Measurements from ENCODE around the gene VMAC. TPM values are rescaled to one million over a fixed set of nuclear protein-coding genes. Genes with fewer than 3 reads are reported as not detected.
A peak's percentile ranks its signal among the peaks of the same experiment; 100 is the strongest.

Gene VMAC
- total and polyA plus RNA-seq, 2 of the 13 experiments (the other 11 are each of a cell fraction or from before 2014, with no cell fraction given), result 2.4 TPM

GRCh38 chr19:5870986-5871394 lies 33.7 kb upstream of the VMAC start (continued):
- TF ChIP-seq ZNF562 (CRISPR knock-in tag; IDR thresholded peaks at IDR 0.05; ENCODE audit: borderline replicate concordance), result no peak
- no peak for TF ChIP-seq SP2 (CRISPR knock-in tag; IDR thresholded peaks at IDR 0.05)
- no peak for TF ChIP-seq KIAA2018 (CRISPR knock-in tag; IDR thresholded peaks at IDR 0.05; ENCODE audit: borderline replicate concordance)
- no peak for TF ChIP-seq CREB3 (CRISPR knock-in tag; IDR thresholded peaks at IDR 0.05)
- no peak for TF ChIP-seq RARG (CRISPR knock-in tag; IDR thresholded peaks at IDR 0.05; ENCODE audit: low read depth)
- peak; percentile 96 for TF ChIP-seq ZNF629 (CRISPR knock-in tag; conservative IDR thresholded peaks at IDR 0.05)
- TF ChIP-seq ZNF451 (CRISPR knock-in tag; IDR thresholded peaks at IDR 0.05), result 0 out of 2 replicates have a peak, but pooled peaks have one; percentile 45
- no peak for TF ChIP-seq PBX3 (CRISPR knock-in tag; IDR thresholded peaks at IDR 0.05; ENCODE audit: borderline replicate concordance)
- peak; percentile 97 for TF ChIP-seq DPF2 (CRISPR knock-in tag; IDR thresholded peaks at IDR 0.05; ENCODE audit: borderline replicate concordance, low read depth)
- peak; percentile 78; the same call in 1 of the 2 replicates for TF ChIP-seq ZNF556 (CRISPR knock-in tag; IDR thresholded peaks at IDR 0.05; ENCODE audit: borderline replicate concordance)
- peak; percentile 54; the same call in 1 of the 2 replicates for TF ChIP-seq ZNF639 (CRISPR knock-in tag; conservative IDR thresholded peaks at IDR 0.05)
- TF ChIP-seq CREBL2 (CRISPR knock-in tag; IDR thresholded peaks at IDR 0.05; ENCODE audit: borderline replicate concordance), result no peak
- no peak for TF ChIP-seq PCBP2 (optimal IDR thresholded peaks at IDR 0.05; ENCODE audit: low read depth, low read length, poor library complexity, severe bottlenecking)
- TF ChIP-seq ZNF746 (CRISPR knock-in tag; IDR thresholded peaks at IDR 0.05), result peak; percentile 98
- peak; percentile 84 for TF ChIP-seq THAP11 (CRISPR knock-in tag; IDR thresholded peaks at IDR 0.05)
- peak; percentile 33; the same call in 1 of the 2 replicates for TF ChIP-seq HHEX (CRISPR knock-in tag; IDR thresholded peaks at IDR 0.05)
- no peak for TF ChIP-seq RBFOX2 (IDR thresholded peaks at IDR 0.05; ENCODE audit: low read depth, low read length)
- no peak for TF ChIP-seq ZNF30 (CRISPR knock-in tag; IDR thresholded peaks at IDR 0.05)
- peak; percentile 86 for TF ChIP-seq BCL6 (CRISPR knock-in tag; IDR thresholded peaks at IDR 0.05)
- no peak for TF ChIP-seq ZFY (CRISPR knock-in tag; IDR thresholded peaks at IDR 0.05)
